Lung (tissue), 12 donors: Measurements from ENCODE around the gene CDC42SE2. TPM values are rescaled to one million over a fixed set of nuclear protein-coding genes. Genes with fewer than 3 reads are reported as not detected.
"Not testable (repeated sequence)": the region's sequence is repeated elsewhere in the genome, so short reads cannot be mapped to it uniquely, and the experiment has no call there.

Source experiments
- ATAC-seq: fragments of 200-7000 bp; cut with Tn5 transposase; one replicate; pipeline ENCODE4 v1.9.1; 2020; ENCODE audit warnings: moderate number of reproducible peaks; ENCODE audit not compliant: insufficient read depth, low FRiP score
- DNase-seq, 3 donors: peaks; one replicate each; pipeline ENCODE4 v3.0.0-alpha.2; 2013 to 2017
- H3K27ac ChIP-seq, 2 donors: one replicate each; pipeline ENCODE4 v1.5.1; 2013; ENCODE audit warnings: mild to moderate bottlenecking in 2 of 2, moderate library complexity in 2 of 2, control low read depth in 1 of 2, inconsistent platforms in 1 of 2, low read depth in 1 of 2, low read length in 1 of 2
- H3K27me3 ChIP-seq, 3 donors: one replicate each; pipeline ENCODE4 v1.5.1; 2013; ENCODE audit warnings: low read length in 2 of 3; ENCODE audit not compliant: control insufficient read depth in 3 of 3, insufficient read depth in 3 of 3
- H3K36me3 ChIP-seq, 4 donors: one replicate each; pipeline ENCODE4 v1.5.1; 2013; ENCODE audit warnings: low read length in 4 of 4, mild to moderate bottlenecking in 1 of 4, moderate library complexity in 1 of 4; ENCODE audit not compliant: control insufficient read depth in 4 of 4, insufficient read depth in 4 of 4
- H3K4me1 ChIP-seq, 5 donors: one replicate each; pipeline ENCODE4 v1.5.1; 2013; ENCODE audit warnings: low read length in 5 of 5, mild to moderate bottlenecking in 2 of 5, moderate library complexity in 1 of 5; ENCODE audit not compliant: control insufficient read depth in 5 of 5, insufficient read depth in 5 of 5
- H3K4me3 ChIP-seq: one replicate; pipeline ENCODE4 v1.5.1; 2013; ENCODE audit warnings: mild to moderate bottlenecking, control low read depth, moderate library complexity
- H3K9ac ChIP-seq, 2 donors: one replicate each; pipeline ENCODE4 v1.5.1; 2013; ENCODE audit warnings: low read length in 2 of 2, control low read depth in 1 of 2; ENCODE audit not compliant: insufficient read depth in 1 of 2
- H3K9me3 ChIP-seq, 4 donors: one replicate each; pipeline ENCODE4 v1.5.1; 2013; ENCODE audit warnings: low read length in 3 of 4, mild to moderate bottlenecking in 1 of 4, moderate library complexity in 1 of 4; ENCODE audit not compliant: control insufficient read depth in 4 of 4, insufficient read depth in 3 of 4
- CTCF ChIP-seq: IDR thresholded peaks from 2 replicates; pipeline ENCODE4 v1.5.1; 2012; ENCODE audit warnings: mild to moderate bottlenecking; ENCODE audit errors: control extremely low read depth, extremely low read depth
- WGBS, 2 donors: extraction: QIAGEN DNeasy Blood & Tissue Kit; methylation state at CpG; one replicate each; pipeline ENCODE4 v1.1.7; 2013; 5-methylcytosine and 5-hydroxymethylcytosine counted together
- polyA plus RNA-seq, 2 donors: library from polyadenylated mRNA; stranded (reverse); fragments of 200-250 nt; gene quantifications; one replicate each; pipeline ENCODE4 v1.2.1, GENCODE V29; 2013
- total RNA-seq, 2 donors: library from RNA; depleted of rRNA in 1 of 2; stranded (reverse); fragments of >200 nt in 1 of 2; gene quantifications; one replicate each; pipeline ENCODE4 v1.2.1, GENCODE V29; 2014 to 2021
- donor health status: control.
- donor health status: control.
- donor health status: Bipolar disorder and iron deficiency.
- donor health status: healthy.
- donor health status: DM: yes; HTN: yes; CAD: no.

CDC42SE2 gene
- total and polyA plus RNA-seq, 4 donors, result 18.1 to 58.9 (median 28.4) TPM

GRCh38 chr5:131303537-131303936 lies 39.7 kb downstream of the CDC42SE2 start:
- WGBS, 2 donors, result 82 to 86% methylated on average over 1 of the region's 1 CpG
- no peak for ATAC-seq

GRCh38 chr5:131304414-131304813 lies 40.6 kb downstream of the CDC42SE2 start:
- no peaks in the 10 kb centered on the region for H3K27me3 ChIP-seq
- H3K36me3 ChIP-seq, result no peaks in the 10 kb centered on the region
- H3K27ac ChIP-seq, result no peak overlapping the region
- H3K4me3 ChIP-seq, result no peak overlapping the region
- no peak overlapping the region for H3K9ac ChIP-seq
- H3K4me1 ChIP-seq, result no peaks in the 10 kb centered on the region
- DNase-seq, result no peak
- 82 to 92% methylated on average over 2 of the region's 2 CpGs for WGBS, 2 donors
- TF ChIP-seq CTCF, result no peak
- H3K9me3 ChIP-seq, result peaks cover 0 to 3% (median 0%) of the 10 kb centered on the region in 4 donors
- no peak for ATAC-seq

More at GRCh38 chr5:131303537-131303936, 39.7 kb downstream of the CDC42SE2 start:
- DNase-seq, result no peak
- no peak for TF ChIP-seq CTCF
- no peak overlapping the region for H3K27ac ChIP-seq
- H3K36me3 ChIP-seq, result no peaks in the 10 kb centered on the region
- H3K4me1 ChIP-seq, result no peaks in the 10 kb centered on the region
- no peaks in the 10 kb centered on the region for H3K27me3 ChIP-seq
- peaks cover 0 to 3% (median 0%) of the 10 kb centered on the region in 4 donors for H3K9me3 ChIP-seq
- no peak overlapping the region for H3K4me3 ChIP-seq
- no peak overlapping the region for H3K9ac ChIP-seq

GRCh38 chr5:131305138-131305689 lies 41.4 kb downstream of the CDC42SE2 start:
- 77 to 82% methylated on average over 2 of the region's 2 CpGs for WGBS, 2 donors
- Histone ChIP-seq H3K36me3 (no peaks in the 10 kb centered on the region), H3K4me3 (no peak overlapping the region), H3K4me1 (no peaks in the 10 kb centered on the region), H3K9ac (no peak overlapping the region), H3K27me3 (no peaks in the 10 kb centered on the region), H3K27ac (no peak overlapping the region), H3K9me3 (peaks cover 0 to 3% (median 0%) of the 10 kb centered on the region in 4 donors)
- no peak for ATAC-seq
- TF ChIP-seq CTCF, result no peak
- DNase-seq, result no peak

- Histone ChIP-seq H3K4me3 (no peak overlapping the region), H3K9ac (no peak overlapping the region), H3K27ac (no peak overlapping the region), H3K36me3 (no peaks in the 10 kb centered on the region), H3K9me3 (peaks cover 0 to 3% (median 0%) of the 10 kb centered on the region in 4 donors), H3K27me3 (no peaks in the 10 kb centered on the region), H3K4me1 (no peaks in the 10 kb centered on the region)
- TF ChIP-seq CTCF, result no peak
- DNase-seq (no peak), ATAC-seq (no peak)
- 27 to 44% methylated on average over 2 of the region's 2 CpGs for WGBS, 2 donors
Measured at GRCh38 chr5:131305906-131306305, 42.1 kb downstream of the CDC42SE2 start.

GRCh38 chr5:131312235-131312772 lies 48.5 kb downstream of the CDC42SE2 start:
- not testable (repeated sequence) for DNase-seq, H3K4me3 ChIP-seq

More at GRCh38 chr5:131312235-131312772, 48.5 kb downstream of the CDC42SE2 start:
- H3K27ac ChIP-seq, H3K4me1 ChIP-seq, H3K9ac ChIP-seq, H3K36me3 ChIP-seq, ATAC-seq, H3K9me3 ChIP-seq, H3K27me3 ChIP-seq: not testable (repeated sequence)
- 79 to 82% methylated on average over 16 of the region's 16 CpGs for WGBS, 2 donors
